Bronchial epithelial cell (primary cell): ENCODE results near the gene IGF1R. TPM values are rescaled to one million over a fixed set of nuclear protein-coding genes. Genes with fewer than 3 reads are reported as not detected.

Experiments
- DNase-seq: peaks from one replicate; pipeline ENCODE4 v3.0.0-alpha.2; 2010; ENCODE audit warnings: low read depth
- FAIRE-seq: peaks from 2 replicates; lab custom pipeline; 2011; peaks lifted over from hg19 to GRCh38; lab: Jason Lieb, UNC
- H3K27me3 ChIP-seq: 2 replicates; pipeline ENCODE4 v1.5.1; 2011; ENCODE audit warnings: low read length; ENCODE audit not compliant: control insufficient read depth, insufficient read depth
- H3K36me3 ChIP-seq: 2 replicates; pipeline ENCODE4 v1.5.1; 2011; ENCODE audit warnings: low read length; ENCODE audit not compliant: control insufficient read depth, insufficient read depth
- H3K4me3 ChIP-seq: 2 replicates; pipeline ENCODE4 v1.5.1; 2011; ENCODE audit warnings: mild to moderate bottlenecking, low read depth, low read length, control low read depth
- total RNA-seq: library from RNA; depleted of rRNA; stranded (reverse); fragments of >200 nt; gene quantifications from 2 replicates; pipeline ENCODE4 v1.2.1, GENCODE V29; 2014
- TF ChIP-seq, protein P1 (sequence below): IDR thresholded peaks from 2 replicates; pipeline ENCODE4 v1.5.1; 2011; ENCODE audit warnings: mild to moderate bottlenecking, moderate library complexity, low read length, control low read depth, inconsistent platforms; ENCODE audit not compliant: insufficient read depth, severe bottlenecking

The IGF1R gene
- total RNA-seq, 1 donor from 2014 or later: 39.5 TPM

DNA sequence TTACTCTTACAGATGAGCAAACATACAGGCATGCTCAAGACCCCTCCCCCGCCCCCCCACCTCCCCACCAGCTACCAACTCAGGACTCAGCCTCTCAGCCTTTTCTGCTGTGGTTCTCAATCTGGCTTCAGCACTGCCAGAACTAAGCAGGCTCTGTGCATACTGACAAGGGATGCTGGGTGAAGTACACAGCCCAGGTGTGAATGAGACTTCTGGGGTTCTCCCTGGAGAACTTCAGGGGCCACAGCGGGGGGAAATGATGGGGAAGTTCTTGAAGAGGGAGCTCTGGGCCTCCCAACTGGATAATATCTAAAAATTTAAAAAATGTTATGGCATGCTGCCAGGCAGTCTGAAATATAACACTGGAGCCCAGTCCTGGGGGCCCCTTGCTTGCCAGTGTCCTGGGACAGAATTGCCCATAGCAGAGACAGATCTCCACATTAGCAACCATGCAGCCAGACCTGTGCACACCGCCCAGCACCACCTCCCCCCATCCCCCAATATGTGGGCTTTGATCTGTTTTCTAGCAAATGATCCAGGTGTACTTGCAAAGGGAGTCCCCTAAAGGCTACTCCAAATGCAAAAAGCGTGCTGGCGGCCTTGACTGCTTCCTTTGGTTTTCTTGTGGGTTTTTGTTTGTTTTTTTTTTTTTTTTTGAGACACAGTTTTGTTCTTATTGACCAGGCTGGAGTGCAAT lies 317.9 kb downstream of the IGF1R start:
- Histone ChIP-seq H3K36me3 (peaks cover 2% of the 10 kb centered on the region), H3K4me3 (no peak overlapping the region), H3K27me3 (no peaks in the 10 kb centered on the region)
- TF ChIP-seq, protein P1, sequence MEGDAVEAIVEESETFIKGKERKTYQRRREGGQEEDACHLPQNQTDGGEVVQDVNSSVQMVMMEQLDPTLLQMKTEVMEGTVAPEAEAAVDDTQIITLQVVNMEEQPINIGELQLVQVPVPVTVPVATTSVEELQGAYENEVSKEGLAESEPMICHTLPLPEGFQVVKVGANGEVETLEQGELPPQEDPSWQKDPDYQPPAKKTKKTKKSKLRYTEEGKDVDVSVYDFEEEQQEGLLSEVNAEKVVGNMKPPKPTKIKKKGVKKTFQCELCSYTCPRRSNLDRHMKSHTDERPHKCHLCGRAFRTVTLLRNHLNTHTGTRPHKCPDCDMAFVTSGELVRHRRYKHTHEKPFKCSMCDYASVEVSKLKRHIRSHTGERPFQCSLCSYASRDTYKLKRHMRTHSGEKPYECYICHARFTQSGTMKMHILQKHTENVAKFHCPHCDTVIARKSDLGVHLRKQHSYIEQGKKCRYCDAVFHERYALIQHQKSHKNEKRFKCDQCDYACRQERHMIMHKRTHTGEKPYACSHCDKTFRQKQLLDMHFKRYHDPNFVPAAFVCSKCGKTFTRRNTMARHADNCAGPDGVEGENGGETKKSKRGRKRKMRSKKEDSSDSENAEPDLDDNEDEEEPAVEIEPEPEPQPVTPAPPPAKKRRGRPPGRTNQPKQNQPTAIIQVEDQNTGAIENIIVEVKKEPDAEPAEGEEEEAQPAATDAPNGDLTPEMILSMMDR: no peak
- no peak for FAIRE-seq
- no peak for DNase-seq

DNA sequence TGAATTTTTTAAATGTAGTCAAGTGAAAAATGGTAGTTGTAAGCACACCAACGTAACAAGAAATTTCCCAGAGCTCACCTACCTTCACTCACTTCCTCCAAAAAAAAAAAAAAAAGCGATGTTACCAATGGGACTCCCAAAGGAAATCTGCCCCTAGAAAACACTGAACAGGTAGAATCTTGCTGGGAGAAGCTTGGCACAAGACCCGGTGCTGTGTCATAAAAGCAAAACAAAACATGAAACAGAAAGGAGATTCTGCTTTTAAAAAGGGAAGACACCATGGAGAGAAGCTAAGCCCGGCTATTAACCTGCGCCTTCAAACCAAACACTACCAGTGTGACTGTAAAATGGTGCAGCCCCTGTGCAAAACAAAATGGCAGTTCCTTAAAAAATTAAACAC lies 318.8 kb downstream of the IGF1R start:
- no peak for FAIRE-seq

DNA sequence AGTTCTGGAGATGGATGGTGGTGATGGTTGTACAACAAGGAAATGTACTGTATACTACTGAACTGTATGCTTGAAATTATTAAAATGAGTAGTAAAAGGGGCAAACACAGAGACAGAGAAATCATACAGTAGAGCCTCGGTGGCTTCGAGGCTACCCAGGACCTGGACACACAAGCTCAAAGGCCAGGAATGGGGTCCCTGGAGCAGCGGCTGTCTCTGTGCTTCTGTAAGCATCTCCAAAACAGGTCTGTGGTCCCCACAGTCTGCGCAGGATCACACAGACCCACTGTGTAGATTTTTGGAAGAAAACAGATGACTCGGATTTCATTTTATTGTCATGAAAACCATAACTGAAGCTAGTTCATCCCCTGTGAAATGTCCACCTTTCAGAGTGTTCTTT lies 319.6 kb downstream of the IGF1R start:
- FAIRE-seq (no peak), DNase-seq (no peak)
- no peaks in the 10 kb centered on the region for H3K36me3 ChIP-seq

More for the DNA sequence above, 318.8 kb downstream of the IGF1R start:
- no peaks in the 10 kb centered on the region for H3K36me3 ChIP-seq
- H3K27me3 ChIP-seq: no peaks in the 10 kb centered on the region
- TF ChIP-seq, protein P1: no peak
- DNase-seq: peak; percentile 75
- H3K4me3 ChIP-seq: no peak overlapping the region

DNA sequence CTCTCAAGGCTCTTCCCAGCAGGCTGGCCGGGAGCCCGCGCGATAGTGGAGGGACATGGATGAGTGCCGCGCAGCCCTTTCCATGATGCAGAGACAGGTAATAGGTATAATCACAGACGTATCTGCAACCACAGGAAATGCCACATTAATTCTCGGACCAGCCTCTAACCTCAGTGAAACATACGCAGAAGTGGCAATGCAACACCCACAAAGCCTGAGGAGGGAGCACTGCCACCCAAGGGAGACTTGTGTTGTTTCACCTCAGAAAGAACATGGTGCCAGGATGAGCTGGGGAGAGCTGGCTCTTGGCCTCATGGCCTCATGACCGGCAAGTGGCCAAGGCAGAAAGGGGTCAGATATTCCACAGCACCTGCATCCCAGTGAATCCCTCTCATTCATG lies 320.2 kb downstream of the IGF1R start:
- H3K27me3 ChIP-seq: no peaks in the 10 kb centered on the region
- no peak overlapping the region for H3K4me3 ChIP-seq
- no peak for FAIRE-seq
- no peaks in the 10 kb centered on the region for H3K36me3 ChIP-seq
- no peak for DNase-seq
- TF ChIP-seq, protein P1: no peak

More for the DNA sequence above, 319.6 kb downstream of the IGF1R start:
- TF ChIP-seq, protein P1: no peak
- no peaks in the 10 kb centered on the region for H3K27me3 ChIP-seq
- no peak overlapping the region for H3K4me3 ChIP-seq

DNA sequence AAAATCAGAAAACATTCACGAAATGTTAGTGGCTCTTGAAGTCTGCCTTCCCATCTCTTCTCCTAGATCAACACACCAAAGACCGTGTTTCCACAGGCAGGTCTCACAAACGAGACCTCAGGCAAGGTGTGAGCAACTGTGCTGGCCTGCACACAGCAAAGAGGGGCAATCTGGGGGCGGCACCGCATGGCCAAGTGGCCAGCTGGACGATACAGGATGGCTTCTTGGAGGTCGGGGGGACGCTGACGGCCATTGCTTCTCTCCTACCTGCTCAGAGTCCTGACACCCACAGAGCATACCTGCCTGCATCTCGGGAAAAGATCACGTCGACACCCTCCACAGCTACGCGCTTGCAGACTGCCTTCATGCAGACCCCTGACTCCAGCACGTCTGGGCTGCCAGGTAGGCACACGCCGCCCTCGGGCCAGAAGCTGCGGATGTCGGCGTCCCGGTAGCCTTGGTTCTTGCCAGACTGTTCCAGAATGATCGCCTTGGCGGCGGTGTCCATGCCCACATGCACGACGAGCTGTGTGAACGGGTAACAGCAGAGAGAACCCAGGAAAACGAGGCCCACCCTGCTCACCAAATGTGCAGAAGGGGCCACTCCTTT lies 320.9 kb downstream of the IGF1R start:
- Histone ChIP-seq H3K36me3 (no peaks in the 10 kb centered on the region), H3K27me3 (no peaks in the 10 kb centered on the region), H3K4me3 (no peak overlapping the region)
- DNase-seq (no peak), FAIRE-seq (no peak)
- TF ChIP-seq, protein P1: no peak

DNA sequence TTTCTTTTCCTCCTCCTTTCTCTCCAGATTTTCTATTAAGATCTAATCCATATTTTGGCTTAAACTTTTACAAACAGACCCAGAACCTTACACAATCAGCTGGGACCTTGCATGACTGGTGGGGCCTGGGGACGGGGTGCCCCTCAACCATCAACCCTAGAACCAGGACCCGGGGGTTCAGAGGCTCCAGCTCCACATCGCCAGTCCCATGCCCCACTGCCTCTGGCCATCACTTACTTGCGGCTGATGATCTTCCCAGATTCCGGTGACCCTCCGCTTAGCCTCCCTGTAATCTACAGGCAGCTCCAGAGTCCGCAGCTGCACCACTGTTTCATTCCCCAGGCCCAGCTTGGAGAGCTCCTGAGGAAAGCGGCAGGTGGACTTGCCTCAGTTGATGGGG lies 322.5 kb downstream of the IGF1R start:
- no peak overlapping the region for H3K4me3 ChIP-seq
- TF ChIP-seq, protein P1: no peak
- DNase-seq (no peak), FAIRE-seq (no peak)
- H3K27me3 ChIP-seq: no peaks in the 10 kb centered on the region
- no peaks in the 10 kb centered on the region for H3K36me3 ChIP-seq
